BLaER1 treated with 17β-estradiol and CSF1 and Interleukin-3, amounts not matched to agents 10 nM and 100 nM (cell line): ENCODE data around the gene ROR1.
A peak's percentile ranks its signal among the peaks of the same experiment; 100 is the strongest.
"Not testable (repeated sequence)": the region's sequence is repeated elsewhere in the genome, so short reads cannot be mapped to it uniquely, and the experiment has no call there.

Experiments used
- H3K27ac ChIP-seq, 11 experiments: shearing (Covaris generic); formaldehyde crosslinking; 2 replicates each; pipeline ENCODE4 v1.8.1; 2022
- H3K27me3 ChIP-seq, 11 experiments: shearing (Covaris generic); formaldehyde crosslinking; 2 replicates each; pipeline ENCODE4 v1.8.1; 2022
- H3K36me3 ChIP-seq, 11 experiments: shearing (Covaris generic); formaldehyde crosslinking; 2 replicates each; pipeline ENCODE4 v1.8.1; 2022
- H3K4me1 ChIP-seq, 10 experiments: shearing (Covaris generic); formaldehyde crosslinking; 2 replicates each; pipeline ENCODE4 v1.8.1; 2022
- H3K4me2 ChIP-seq, 11 experiments: shearing (Covaris generic); formaldehyde crosslinking; 2 replicates each; pipeline ENCODE4 v1.8.1; 2022
- H3K4me3 ChIP-seq, 10 experiments: shearing (Covaris generic); formaldehyde crosslinking; 2 replicates each; pipeline ENCODE4 v1.8.1; 2022
- H3K9ac ChIP-seq, 11 experiments: shearing (Covaris generic); formaldehyde crosslinking; 2 replicates each; pipeline ENCODE4 v1.8.1; 2022
- H3K9me3 ChIP-seq, 11 experiments: shearing (Covaris generic); formaldehyde crosslinking; replicated peaks in 1 of 11; 2 replicates each; pipeline ENCODE4 v1.8.1; 2022
- H4K20me1 ChIP-seq, 11 experiments: shearing (Covaris generic); formaldehyde crosslinking; 2 replicates each; pipeline ENCODE4 v1.8.1; 2022
- Cebpa-rat ChIP-seq, 11 experiments: shearing (Covaris generic); IDR thresholded peaks; 2 replicates each; pipeline ENCODE4 v1.8.1; 2022

Gene ROR1

DNA sequence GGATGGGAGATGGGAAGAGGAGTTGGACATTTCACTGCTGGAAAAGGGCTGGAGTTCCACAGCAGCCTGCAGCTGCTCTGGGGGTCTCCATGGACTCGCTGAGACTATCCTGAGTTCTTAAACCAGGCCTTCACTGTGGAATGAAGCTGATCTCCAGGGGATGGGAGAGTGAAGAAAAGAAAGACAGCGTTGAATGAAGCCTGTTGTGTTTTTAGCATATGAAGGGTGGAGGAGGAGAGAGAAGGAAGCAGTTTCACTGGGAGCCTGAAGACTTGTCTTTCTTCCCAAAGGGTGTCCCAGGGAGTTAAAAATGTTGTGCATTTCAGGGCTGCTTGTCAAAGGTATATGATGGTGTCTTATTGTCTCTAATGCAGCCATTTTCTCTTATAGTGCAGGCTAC, 9.2 kb downstream of the ROR1 start:
- no peaks in the 10 kb centered on the region for H3K27me3 ChIP-seq
- H3K27ac ChIP-seq: no peak overlapping the region
- H3K9ac ChIP-seq: no peak overlapping the region
- no peak for TF ChIP-seq Cebpa-rat (IDR thresholded peaks at IDR 0.05)
- H3K4me1 ChIP-seq: peaks cover 0 to 8% (median 0%) of the 10 kb centered on the region in 10 experiments; a peak in 1 of 20 replicates
- H3K36me3 ChIP-seq: no peaks in the 10 kb centered on the region
- no peak overlapping the region for H3K4me3 ChIP-seq
- no peak overlapping the region for H3K4me2 ChIP-seq
- H3K9me3 ChIP-seq: peaks cover 0 to 5% (median 0%) of the 10 kb centered on the region in 11 experiments; a peak in 2 of 22 replicates
- peaks cover 0 to 9% (median 0%) of the 10 kb centered on the region in 11 experiments; a peak in 2 of 22 replicates for H4K20me1 ChIP-seq

- Histone ChIP-seq H3K36me3 (no peaks in the 10 kb centered on the region), H3K9ac (no peak overlapping the region), H3K4me3 (no peak overlapping the region), H3K27me3 (no peaks in the 10 kb centered on the region), H3K9me3 (peaks cover 0 to 5% (median 0%) of the 10 kb centered on the region in 11 experiments; a peak in 4 of 22 replicates), H3K27ac (no peak overlapping the region), H3K4me1 (peaks cover 0 to 8% (median 0%) of the 10 kb centered on the region in 10 experiments; a peak in 1 of 20 replicates), H3K4me2 (no peak overlapping the region), H4K20me1 (peaks cover 0 to 7% (median 0%) of the 10 kb centered on the region in 11 experiments; a peak in 2 of 22 replicates)
- TF ChIP-seq Cebpa-rat (IDR thresholded peaks at IDR 0.05): no peak
Observed at GRCh38 chr1:63784083-63784482, 10.3 kb downstream of the ROR1 start.

- Histone ChIP-seq H3K27me3 (no peaks in the 10 kb centered on the region), H3K4me2 (no peak overlapping the region), H3K9ac (no peak overlapping the region), H3K36me3 (no peaks in the 10 kb centered on the region), H3K9me3 (peaks cover 0 to 5% (median 0%) of the 10 kb centered on the region in 11 experiments; a peak in 4 of 22 replicates), H4K20me1 (peaks cover 0 to 7% (median 0%) of the 10 kb centered on the region in 11 experiments; a peak in 1 of 22 replicates), H3K27ac (no peak overlapping the region), H3K4me3 (no peak overlapping the region), H3K4me1 (peaks cover 0 to 11% (median 0%) of the 10 kb centered on the region in 10 experiments; a peak in 2 of 20 replicates)
- no peak for TF ChIP-seq Cebpa-rat (IDR thresholded peaks at IDR 0.05)
Observed at GRCh38 chr1:63784489-63785390, 10.9 kb downstream of the ROR1 start.

DNA sequence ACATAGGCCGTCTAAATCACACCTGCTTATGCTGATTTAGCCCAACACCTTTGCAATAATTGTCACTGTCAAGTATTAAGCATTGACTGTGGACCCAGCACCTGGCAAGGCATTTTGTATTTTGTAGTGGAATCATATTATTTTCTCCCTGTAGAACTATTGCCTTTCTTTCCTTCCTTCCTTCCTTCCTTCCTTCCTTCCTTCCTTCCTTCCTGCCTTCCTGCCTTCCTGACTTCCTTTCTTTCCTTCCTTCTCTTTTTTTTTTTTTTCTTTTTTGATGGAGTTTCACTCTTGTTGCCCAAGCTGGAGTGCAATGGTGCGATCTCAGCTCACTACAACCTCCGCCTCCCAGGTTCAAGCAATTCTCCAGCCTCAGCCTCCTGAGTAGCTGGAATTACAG, 13.5 kb downstream of the ROR1 start:
- H3K4me2 ChIP-seq: peak overlapping the region in 2 of 11 experiments; percentile 5 to 11; a peak in 1 of 22 replicates
- not testable (repeated sequence) for H3K36me3 ChIP-seq, H3K27ac ChIP-seq, H4K20me1 ChIP-seq, H3K9me3 ChIP-seq, H3K9ac ChIP-seq, H3K4me3 ChIP-seq, H3K27me3 ChIP-seq
- H3K4me1 ChIP-seq: peaks cover 0 to 17% (median 5%) of the 10 kb centered on the region in 10 experiments; a peak in 9 of 20 replicates

GRCh38 chr1:63787875-63788274, 14.1 kb downstream of the ROR1 start:
- Histone ChIP-seq H3K4me1 (peaks cover 0 to 20% (median 6%) of the 10 kb centered on the region in 10 experiments; a peak in 9 of 20 replicates), H3K27ac (no peak overlapping the region)
- TF ChIP-seq Cebpa-rat (IDR thresholded peaks at IDR 0.05): no peak

DNA sequence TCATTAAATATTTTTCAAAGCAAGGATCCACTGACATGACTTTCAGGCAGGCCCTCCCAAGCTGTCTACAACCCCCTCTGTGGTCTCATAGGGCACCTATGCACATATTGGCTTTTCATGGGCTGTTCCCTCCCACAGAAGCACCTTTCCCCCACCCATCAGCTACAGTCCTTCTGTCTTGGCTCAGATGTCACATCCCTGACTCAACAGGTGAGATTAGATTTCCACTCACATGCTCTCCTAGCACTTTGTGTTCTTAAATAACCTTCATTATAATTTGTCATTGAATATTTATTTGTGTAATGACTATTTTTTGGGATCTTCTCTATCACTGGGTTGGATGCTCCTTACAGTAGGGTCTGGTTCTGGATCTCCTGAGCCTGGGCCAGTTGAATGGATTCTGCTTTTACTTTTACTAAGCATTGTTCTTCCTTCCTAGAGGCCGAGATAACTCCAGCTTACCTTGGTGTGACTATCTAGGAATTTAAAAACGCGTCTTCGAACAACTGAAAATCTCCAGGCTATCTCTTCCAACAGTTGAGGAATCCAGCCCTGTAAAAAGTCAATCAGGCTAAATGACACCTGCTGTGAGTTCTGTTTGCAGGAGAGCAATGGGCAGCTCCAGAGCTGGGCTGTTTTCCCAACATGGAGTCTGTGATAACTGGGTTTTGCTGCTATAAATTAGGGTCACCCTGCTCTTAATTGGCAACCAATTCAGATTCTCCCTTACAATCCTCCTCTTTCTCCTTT, 16.2 kb downstream of the ROR1 start:
- no peaks in the 10 kb centered on the region for H3K27me3 ChIP-seq
- H3K9me3 ChIP-seq: peaks cover 0 to 5% (median 0%) of the 10 kb centered on the region in 11 experiments; a peak in 4 of 22 replicates
- no peak overlapping the region for H3K4me3 ChIP-seq
- peaks cover 0 to 20% (median 6%) of the 10 kb centered on the region in 10 experiments; a peak in 9 of 20 replicates for H3K4me1 ChIP-seq
- H3K9ac ChIP-seq: no peak overlapping the region
- peaks cover 0 to 3% (median 0%) of the 10 kb centered on the region in 11 experiments; a peak in 2 of 22 replicates for H4K20me1 ChIP-seq
- no peaks in the 10 kb centered on the region for H3K36me3 ChIP-seq
- TF ChIP-seq Cebpa-rat (IDR thresholded peaks at IDR 0.05): no peak
- no peak overlapping the region for H3K27ac ChIP-seq
- no peak overlapping the region for H3K4me2 ChIP-seq

More at GRCh38 chr1:63787875-63788274, 14.1 kb downstream of the ROR1 start:
- no peak overlapping the region for H3K9ac ChIP-seq
- no peaks in the 10 kb centered on the region for H3K36me3 ChIP-seq
- H4K20me1 ChIP-seq: no peaks in the 10 kb centered on the region; a peak in 1 of 22 replicates
- H3K4me2 ChIP-seq: peak overlapping the region in 1 of 11 experiments; percentile 11; a peak in 1 of 22 replicates
- no peaks in the 10 kb centered on the region for H3K27me3 ChIP-seq
- H3K4me3 ChIP-seq: no peak overlapping the region
- peaks cover 0 to 5% (median 0%) of the 10 kb centered on the region in 11 experiments; a peak in 4 of 22 replicates for H3K9me3 ChIP-seq

- Histone ChIP-seq H3K9me3 (peaks cover 0 to 5% (median 0%) of the 10 kb centered on the region in 11 experiments; a peak in 4 of 22 replicates), H3K4me1 (peaks cover 0 to 20% (median 6%) of the 10 kb centered on the region in 10 experiments; a peak in 9 of 20 replicates), H3K36me3 (no peaks in the 10 kb centered on the region), H4K20me1 (peaks cover 0 to 3% (median 0%) of the 10 kb centered on the region in 11 experiments; a peak in 2 of 22 replicates), H3K4me3 (no peak overlapping the region), H3K27me3 (no peaks in the 10 kb centered on the region), H3K9ac (no peak overlapping the region), H3K4me2 (no peak overlapping the region), H3K27ac (no peak overlapping the region)
- no peak for TF ChIP-seq Cebpa-rat (IDR thresholded peaks at IDR 0.05)
Observed at GRCh38 chr1:63790989-63791388, 17.2 kb downstream of the ROR1 start.

DNA sequence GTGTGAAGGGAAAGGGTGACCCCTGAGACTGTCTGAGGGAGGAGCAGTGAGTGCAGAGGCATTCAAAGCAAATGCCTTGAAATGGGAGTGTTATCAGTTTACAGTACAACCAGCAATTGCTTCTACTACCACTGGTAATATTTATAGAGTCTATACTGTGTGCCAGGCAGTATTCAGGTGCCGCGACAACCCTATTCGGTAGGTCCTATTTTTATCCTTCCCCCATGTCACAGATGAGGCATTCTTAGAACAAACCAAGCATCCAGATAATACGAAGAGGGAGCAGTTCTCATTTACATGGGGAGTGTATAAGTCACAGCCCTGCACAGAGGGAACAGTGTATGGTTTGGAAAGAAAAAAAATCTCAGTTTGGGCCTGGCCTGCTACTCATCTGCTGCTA, 18.3 kb downstream of the ROR1 start:
- Histone ChIP-seq H3K4me2 (peak overlapping the region in 5 of 11 experiments; percentile 18 to 48 (median 24); a peak in 9 of 22 replicates), H3K27me3 (no peaks in the 10 kb centered on the region), H4K20me1 (peaks cover 0 to 3% (median 0%) of the 10 kb centered on the region in 11 experiments; a peak in 2 of 22 replicates), H3K9ac (no peak overlapping the region), H3K27ac (no peak overlapping the region), H3K4me1 (peaks cover 0 to 16% (median 6%) of the 10 kb centered on the region in 10 experiments; a peak in 9 of 20 replicates), H3K4me3 (no peak overlapping the region), H3K9me3 (peaks cover 0 to 5% (median 0%) of the 10 kb centered on the region in 11 experiments; a peak in 4 of 22 replicates), H3K36me3 (no peaks in the 10 kb centered on the region)
- TF ChIP-seq Cebpa-rat (IDR thresholded peaks at IDR 0.05): no peak
